Vagina (tissue), 2 donors: ENCODE measurements around the gene STK17B.

Experiments used
- CTCF ChIP-seq, 3 experiments: fragments of 450-650 bp in 2 of 3; fragments of 200-600 bp in 1 of 3; sonication (generic) in 1 of 3; IDR thresholded peaks; one replicate each; pipeline ENCODE4 v1.5.1; 2017 to 2019; ENCODE audit warnings: antibody characterized with exemption in 3 of 3, mild to moderate bottlenecking in 2 of 3, moderate library complexity in 2 of 3
- POLR2A ChIP-seq, 2 donors: fragments of 450-650 bp; IDR thresholded peaks; one replicate each; pipeline ENCODE4 v1.6.1; 2017; ENCODE audit warnings: antibody characterized with exemption in 2 of 2, mild to moderate bottlenecking in 2 of 2, moderate library complexity in 2 of 2
- POLR2AphosphoS5 ChIP-seq, 2 donors: sonication (generic); formaldehyde crosslinking; IDR thresholded peaks; one replicate each; pipeline ENCODE4 v1.9.0; 2017; ENCODE audit warnings: antibody characterized with exemption in 2 of 2, mild to moderate bottlenecking in 2 of 2, low read depth in 1 of 2; ENCODE audit not compliant: insufficient read depth in 1 of 2

- TF ChIP-seq CTCF (IDR thresholded peaks at IDR 0.05) (no peak), POLR2A (IDR thresholded peaks at IDR 0.05) (no peak), POLR2AphosphoS5 (IDR thresholded peaks at IDR 0.05; ENCODE audit: insufficient read depth in 1 of 2, low read depth in 1 of 2) (no peak)
These were observed 74.2 kb downstream of the STK17B start for GRCh38 chr2:196096982-196097745.
